NCI-H345 (cell line): ENCODE data around the gene AVPR1B.
"Not testable (repeated sequence)": the region's sequence is repeated elsewhere in the genome, so short reads cannot be mapped to it uniquely, and the experiment has no call there.

Experiments
- DNase-seq: peaks from one replicate; lab custom pipeline; 2025; lab: John Stamatoyannopoulos, UW

Gene AVPR1B

GRCh38 chr1:206081856-206082255, 35.3 kb downstream of the AVPR1B start:
- DNase-seq, result no peak

GRCh38 chr1:206080026-206080820, 37.0 kb downstream of the AVPR1B start:
- DNase-seq, result no peak

GRCh38 chr1:206079135-206079534, 38.1 kb downstream of the AVPR1B start:
- DNase-seq, result no peak

GRCh38 chr1:206075786-206076755, 41.1 kb downstream of the AVPR1B start:
- DNase-seq, result no peak

GRCh38 chr1:206074839-206075238, 42.3 kb downstream of the AVPR1B start:
- DNase-seq, result no peak

- DNase-seq, result no peak
Observed at GRCh38 chr1:206070627-206071304, 46.4 kb downstream of the AVPR1B start.

- no peak for DNase-seq
Observed at GRCh38 chr1:206068314-206068713, 48.9 kb downstream of the AVPR1B start.

- DNase-seq, result no peak
Observed at GRCh38 chr1:206067486-206068227, 49.5 kb downstream of the AVPR1B start.

- no peak for DNase-seq
Observed at GRCh38 chr1:206066479-206067171, 50.6 kb downstream of the AVPR1B start.

- DNase-seq, result no peak
Observed at GRCh38 chr1:206065547-206066145, 51.5 kb downstream of the AVPR1B start.

- DNase-seq, result not testable (repeated sequence)
Observed at GRCh38 chr1:206064501-206064900, 52.7 kb downstream of the AVPR1B start.

GRCh38 chr1:206064001-206064400, 53.2 kb downstream of the AVPR1B start:
- DNase-seq, result not testable (repeated sequence)

GRCh38 chr1:206062464-206062863, 54.7 kb downstream of the AVPR1B start:
- DNase-seq, result no peak

- no peak for DNase-seq
Observed at GRCh38 chr1:206060844-206061243, 56.3 kb downstream of the AVPR1B start.
